PC-3 (cell line): ENCODE results near the gene TEC.
A peak's percentile ranks its signal among the peaks of the same experiment; 100 is the strongest.

Experiments used
- EZH2 ChIP-seq: fragments of 300-600 bp; sonication (generic); IDR thresholded peaks from one replicate; pipeline ENCODE4 v1.6.1; 2017; ENCODE audit warnings: antibody characterized with exemption, mild to moderate bottlenecking, low read length; ENCODE audit not compliant: unreplicated experiment
- EZH2phosphoT487 ChIP-seq: fragments of 300-600 bp; sonication (generic); IDR thresholded peaks from 2 replicates; pipeline ENCODE4 v1.6.1; 2018; ENCODE audit warnings: mild to moderate bottlenecking, antibody characterized with exemption, low read length, borderline replicate concordance
- TF ChIP-seq, protein P1 (sequence below): fragments of 300-600 bp; sonication (generic); conservative IDR thresholded peaks from 2 replicates; pipeline ENCODE4 v1.5.1; 2017; ENCODE audit warnings: antibody characterized with exemption, low read depth, mild to moderate bottlenecking, low read length

DNA sequence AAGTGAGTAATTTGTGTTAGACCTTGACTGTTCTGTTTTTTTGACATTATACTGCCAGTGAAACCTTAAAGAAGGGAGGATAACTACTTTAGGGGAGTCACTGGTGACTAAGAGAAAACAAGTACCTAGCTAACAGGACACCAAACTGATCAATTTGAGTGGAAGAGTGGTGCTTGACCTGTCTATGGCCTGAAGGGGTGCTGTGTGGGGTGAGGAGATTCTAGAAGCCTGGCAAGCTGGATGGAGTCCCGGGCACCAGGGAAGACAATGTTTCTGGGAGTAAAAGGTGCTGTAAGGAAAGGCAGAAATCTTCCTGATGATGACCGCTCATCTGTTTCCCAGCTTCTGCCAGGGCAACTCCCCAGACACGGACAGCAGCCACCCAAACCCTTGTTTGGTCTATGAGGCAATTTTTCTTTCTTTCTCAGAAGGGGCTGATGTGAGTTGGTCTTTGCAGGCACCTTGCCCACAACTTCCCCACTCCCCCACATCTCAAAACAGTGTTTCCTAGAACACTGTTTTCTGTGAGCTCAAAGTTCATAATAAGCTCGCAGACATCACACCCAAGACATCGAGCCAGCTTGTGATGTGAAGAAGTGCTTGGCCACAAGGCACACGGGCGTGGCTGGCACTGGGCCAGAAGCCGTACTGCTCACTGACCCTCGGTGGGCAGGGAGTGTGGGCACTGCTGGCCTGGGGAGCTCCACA lies 140.2 kb downstream of the TEC start:
- TF ChIP-seq, protein P1, sequence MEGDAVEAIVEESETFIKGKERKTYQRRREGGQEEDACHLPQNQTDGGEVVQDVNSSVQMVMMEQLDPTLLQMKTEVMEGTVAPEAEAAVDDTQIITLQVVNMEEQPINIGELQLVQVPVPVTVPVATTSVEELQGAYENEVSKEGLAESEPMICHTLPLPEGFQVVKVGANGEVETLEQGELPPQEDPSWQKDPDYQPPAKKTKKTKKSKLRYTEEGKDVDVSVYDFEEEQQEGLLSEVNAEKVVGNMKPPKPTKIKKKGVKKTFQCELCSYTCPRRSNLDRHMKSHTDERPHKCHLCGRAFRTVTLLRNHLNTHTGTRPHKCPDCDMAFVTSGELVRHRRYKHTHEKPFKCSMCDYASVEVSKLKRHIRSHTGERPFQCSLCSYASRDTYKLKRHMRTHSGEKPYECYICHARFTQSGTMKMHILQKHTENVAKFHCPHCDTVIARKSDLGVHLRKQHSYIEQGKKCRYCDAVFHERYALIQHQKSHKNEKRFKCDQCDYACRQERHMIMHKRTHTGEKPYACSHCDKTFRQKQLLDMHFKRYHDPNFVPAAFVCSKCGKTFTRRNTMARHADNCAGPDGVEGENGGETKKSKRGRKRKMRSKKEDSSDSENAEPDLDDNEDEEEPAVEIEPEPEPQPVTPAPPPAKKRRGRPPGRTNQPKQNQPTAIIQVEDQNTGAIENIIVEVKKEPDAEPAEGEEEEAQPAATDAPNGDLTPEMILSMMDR = peak; percentile 23; the same call in 1 of the 2 replicates
- TF ChIP-seq EZH2 = no peak
- no peak for TF ChIP-seq EZH2phosphoT487
